Activated naive CD8-positive, alpha-beta T cell treated with anti-CD3 and anti-CD28 coated beads, Interleukin-2, amount 50 U/mL, for 24 hours (primary cell): ENCODE data around the gene DNAJC19.

Experiments
- ATAC-seq: fragments of 150-1000 bp; cut with Tn5 transposase; one replicate; pipeline ENCODE4 v1.10.0; 2021
- DNase-seq: peaks from one replicate; pipeline ENCODE4 v3.0.0; 2021
- H3K27ac Mint-ChIP-seq: one replicate; pipeline ENCODE4 v1.8.0; 2021; ENCODE audit warnings: mild to moderate bottlenecking, mixed read lengths
- H3K27me3 Mint-ChIP-seq: one replicate; pipeline ENCODE4 v1.8.0; 2021; ENCODE audit warnings: mixed read lengths
- H3K36me3 Mint-ChIP-seq: one replicate; pipeline ENCODE4 v1.8.0; 2021; ENCODE audit warnings: low read depth, mixed read lengths
- H3K4me1 Mint-ChIP-seq: one replicate; pipeline ENCODE4 v1.8.0; 2021; ENCODE audit warnings: mixed read lengths
- H3K4me3 Mint-ChIP-seq: one replicate; pipeline ENCODE4 v1.8.0; 2021; ENCODE audit warnings: mild to moderate bottlenecking, moderate library complexity, mixed read lengths
- H3K9me3 Mint-ChIP-seq: one replicate; pipeline ENCODE4 v1.8.0; 2021; ENCODE audit warnings: mixed read lengths

DNAJC19 gene

GRCh38 chr3:180981912-180982311, 7.6 kb downstream of the DNAJC19 start:
- DNase-seq (no peak), ATAC-seq (no peak)
- Mint-ChIP-seq H3K9me3 (no peaks in the 10 kb centered on the region), H3K27me3 (no peaks in the 10 kb centered on the region), H3K4me3 (no peak overlapping the region), H3K27ac (no peak overlapping the region), H3K4me1 (peaks cover 4% of the 10 kb centered on the region), H3K36me3 (peaks cover 43% of the 10 kb centered on the region)

GRCh38 chr3:180980611-180981010, 8.9 kb downstream of the DNAJC19 start:
- H3K4me1 Mint-ChIP-seq: peaks cover 1% of the 10 kb centered on the region
- H3K27me3 Mint-ChIP-seq: no peaks in the 10 kb centered on the region
- no peak overlapping the region for H3K4me3 Mint-ChIP-seq
- ATAC-seq (no peak), DNase-seq (no peak)
- H3K9me3 Mint-ChIP-seq: no peaks in the 10 kb centered on the region
- H3K27ac Mint-ChIP-seq: no peak overlapping the region
- H3K36me3 Mint-ChIP-seq: peaks cover 39% of the 10 kb centered on the region

DNA sequence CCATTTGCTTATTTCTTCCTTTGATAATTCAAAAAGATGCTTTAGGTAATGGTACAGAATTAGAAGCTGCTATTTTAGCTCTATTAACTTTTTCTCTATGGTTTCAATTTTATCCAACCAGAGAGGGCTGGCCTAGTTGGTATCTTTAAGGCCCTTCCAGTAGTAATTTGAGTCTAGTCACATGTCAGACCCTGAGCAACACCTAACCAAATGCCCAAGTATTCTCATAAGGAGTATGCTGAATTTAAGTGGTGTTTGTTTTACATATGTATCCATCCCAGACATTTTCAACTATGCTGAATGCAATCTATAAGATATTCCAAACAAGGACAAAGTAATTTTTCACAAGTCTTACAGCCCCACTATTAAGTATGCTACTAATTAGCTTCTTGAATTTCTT, 9.6 kb downstream of the DNAJC19 start:
- Mint-ChIP-seq H3K4me3 (no peak overlapping the region), H3K27ac (no peak overlapping the region), H3K36me3 (peaks cover 41% of the 10 kb centered on the region), H3K27me3 (no peaks in the 10 kb centered on the region), H3K9me3 (no peaks in the 10 kb centered on the region), H3K4me1 (no peaks in the 10 kb centered on the region)
- no peak for ATAC-seq
- DNase-seq: no peak

- Mint-ChIP-seq H3K27me3 (no peaks in the 10 kb centered on the region), H3K9me3 (no peaks in the 10 kb centered on the region), H3K4me1 (no peaks in the 10 kb centered on the region), H3K4me3 (no peak overlapping the region), H3K36me3 (peaks cover 38% of the 10 kb centered on the region), H3K27ac (no peak overlapping the region)
- DNase-seq (no peak), ATAC-seq (no peak)
Measured at GRCh38 chr3:180977498-180977897, 12.0 kb downstream of the DNAJC19 start.

- Mint-ChIP-seq H3K4me3 (no peak overlapping the region), H3K36me3 (peaks cover 46% of the 10 kb centered on the region), H3K27me3 (no peaks in the 10 kb centered on the region), H3K4me1 (no peaks in the 10 kb centered on the region), H3K27ac (no peak overlapping the region), H3K9me3 (no peaks in the 10 kb centered on the region)
- DNase-seq: no peak
- peak; percentile 49 for ATAC-seq
Measured at GRCh38 chr3:180974286-180974685, 15.2 kb downstream of the DNAJC19 start.

GRCh38 chr3:180973543-180973942, 16.0 kb downstream of the DNAJC19 start:
- no peak overlapping the region for H3K27ac Mint-ChIP-seq
- no peaks in the 10 kb centered on the region for H3K4me1 Mint-ChIP-seq
- H3K27me3 Mint-ChIP-seq: no peaks in the 10 kb centered on the region
- peaks cover 45% of the 10 kb centered on the region for H3K36me3 Mint-ChIP-seq
- DNase-seq: no peak
- no peak for ATAC-seq
- H3K9me3 Mint-ChIP-seq: no peaks in the 10 kb centered on the region
- H3K4me3 Mint-ChIP-seq: no peak overlapping the region

DNA sequence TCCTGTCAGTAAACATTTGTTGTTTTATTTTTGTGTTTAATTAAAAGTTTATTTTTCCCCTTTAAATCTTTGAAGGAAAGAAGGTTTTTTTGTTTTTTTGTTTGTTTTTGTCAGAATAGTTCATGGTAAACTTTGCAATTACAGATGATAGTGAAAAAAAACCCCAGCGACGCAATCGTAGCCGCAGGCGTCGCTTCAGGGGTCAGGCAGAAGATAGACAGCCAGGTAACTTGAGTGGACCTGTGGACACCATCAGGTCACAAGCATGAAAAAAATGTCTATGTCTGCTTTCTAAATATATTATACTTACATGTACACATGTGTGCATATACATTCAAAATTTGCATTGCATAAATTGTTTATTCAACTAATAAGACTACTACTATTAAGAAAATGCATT, 18.6 kb downstream of the DNAJC19 start:
- Mint-ChIP-seq H3K4me3 (no peak overlapping the region), H3K9me3 (no peaks in the 10 kb centered on the region), H3K27ac (no peak overlapping the region), H3K4me1 (no peaks in the 10 kb centered on the region), H3K27me3 (no peaks in the 10 kb centered on the region), H3K36me3 (peaks cover 48% of the 10 kb centered on the region)
- no peak for DNase-seq
- no peak for ATAC-seq

GRCh38 chr3:180962530-180962929, 27.0 kb downstream of the DNAJC19 start:
- DNase-seq (no peak), ATAC-seq (no peak)
- peaks cover 22% of the 10 kb centered on the region for H3K4me1 Mint-ChIP-seq
- peaks cover 50% of the 10 kb centered on the region for H3K36me3 Mint-ChIP-seq
- no peaks in the 10 kb centered on the region for H3K9me3 Mint-ChIP-seq
- no peak overlapping the region for H3K4me3 Mint-ChIP-seq
- H3K27ac Mint-ChIP-seq: no peak overlapping the region
- H3K27me3 Mint-ChIP-seq: no peaks in the 10 kb centered on the region

GRCh38 chr3:180961552-180961951, 28.0 kb downstream of the DNAJC19 start:
- H3K27ac Mint-ChIP-seq: no peak overlapping the region
- H3K4me1 Mint-ChIP-seq: peaks cover 22% of the 10 kb centered on the region
- ATAC-seq (no peak), DNase-seq (no peak)
- peaks cover 57% of the 10 kb centered on the region for H3K36me3 Mint-ChIP-seq
- no peak overlapping the region for H3K4me3 Mint-ChIP-seq
- no peaks in the 10 kb centered on the region for H3K27me3 Mint-ChIP-seq
- no peaks in the 10 kb centered on the region for H3K9me3 Mint-ChIP-seq

DNA sequence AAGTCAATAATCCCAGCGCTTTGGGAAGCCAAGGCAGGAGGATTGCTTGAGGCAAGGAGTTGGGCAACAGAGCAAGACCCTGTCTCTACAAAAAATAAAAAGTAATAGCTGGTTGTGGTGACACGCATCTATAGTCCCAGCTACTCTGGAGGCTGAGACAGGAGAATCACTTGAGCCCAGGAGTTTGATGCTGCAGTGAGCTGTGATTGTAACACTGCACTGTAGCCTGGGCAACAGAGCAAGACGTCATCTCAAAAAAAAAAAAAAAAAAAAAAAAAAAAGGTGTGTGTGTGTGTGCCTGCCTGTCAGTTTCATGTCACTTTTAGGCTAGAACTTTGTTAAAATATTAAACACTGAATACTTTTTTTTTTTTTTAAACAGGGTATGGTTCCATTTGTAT, 28.4 kb downstream of the DNAJC19 start:
- DNase-seq (no peak), ATAC-seq (no peak)
- Mint-ChIP-seq H3K9me3 (no peaks in the 10 kb centered on the region), H3K4me1 (peaks cover 22% of the 10 kb centered on the region), H3K4me3 (no peak overlapping the region), H3K27me3 (no peaks in the 10 kb centered on the region), H3K27ac (no peak overlapping the region), H3K36me3 (peaks cover 61% of the 10 kb centered on the region)

DNA sequence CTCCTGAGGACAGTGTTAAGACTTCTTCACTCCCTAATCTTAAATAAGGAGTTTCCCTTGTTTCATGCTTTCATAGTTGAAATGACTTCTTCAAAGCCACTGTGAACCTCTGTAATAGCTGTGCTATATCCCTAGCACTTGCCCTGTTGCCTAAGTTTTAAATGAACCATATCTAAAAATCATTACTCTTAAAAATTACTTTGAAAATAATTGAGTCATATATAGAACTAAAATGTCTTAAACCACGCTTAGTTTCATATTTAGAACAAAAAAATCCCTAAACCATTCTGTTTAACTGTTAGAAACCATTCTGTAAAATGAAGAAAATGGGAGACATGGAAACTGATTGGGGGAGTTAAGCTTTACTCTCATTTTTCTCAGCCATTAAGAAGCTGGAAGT, 29.8 kb downstream of the DNAJC19 start:
- peak overlapping the region; percentile 86 for H3K27ac Mint-ChIP-seq
- ATAC-seq: peak; percentile 84
- H3K4me3 Mint-ChIP-seq: no peak overlapping the region

GRCh38 chr3:180947761-180948390, 41.7 kb downstream of the DNAJC19 start:
- H3K9me3 Mint-ChIP-seq: no peaks in the 10 kb centered on the region
- H3K4me3 Mint-ChIP-seq: no peak overlapping the region
- peaks cover 14% of the 10 kb centered on the region for H3K4me1 Mint-ChIP-seq
- no peak overlapping the region for H3K27ac Mint-ChIP-seq
- peaks cover 64% of the 10 kb centered on the region for H3K36me3 Mint-ChIP-seq
- ATAC-seq (no peak), DNase-seq (no peak)
- no peaks in the 10 kb centered on the region for H3K27me3 Mint-ChIP-seq

More for the DNA sequence above, 29.8 kb downstream of the DNAJC19 start:
- no peak for DNase-seq
- peaks cover 65% of the 10 kb centered on the region for H3K36me3 Mint-ChIP-seq
- H3K4me1 Mint-ChIP-seq: peaks cover 22% of the 10 kb centered on the region
- H3K9me3 Mint-ChIP-seq: no peaks in the 10 kb centered on the region
- no peaks in the 10 kb centered on the region for H3K27me3 Mint-ChIP-seq

DNA sequence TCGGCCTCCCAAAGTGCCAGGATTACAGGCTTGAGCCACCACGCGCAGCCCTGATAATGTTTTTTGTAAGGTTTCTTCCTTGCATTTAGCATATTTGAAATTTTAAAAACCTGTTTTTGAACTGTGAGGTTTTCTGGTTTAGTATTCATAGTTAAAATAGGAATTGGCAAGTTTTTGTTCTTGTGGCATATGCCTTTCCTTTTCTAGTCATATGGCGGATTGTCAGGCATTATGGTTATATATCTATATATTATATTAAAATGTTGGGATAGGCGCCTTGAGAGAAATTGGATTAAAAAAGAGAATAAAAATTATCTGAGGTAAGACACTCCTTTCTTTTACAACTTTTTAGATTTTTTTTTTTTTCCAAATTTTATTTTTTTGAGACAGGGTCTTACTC, 48.7 kb downstream of the DNAJC19 start:
- Mint-ChIP-seq H3K36me3 (peaks cover 55% of the 10 kb centered on the region), H3K27ac (no peak overlapping the region), H3K4me3 (no peak overlapping the region), H3K9me3 (no peaks in the 10 kb centered on the region), H3K4me1 (peaks cover 7% of the 10 kb centered on the region), H3K27me3 (no peaks in the 10 kb centered on the region)
- DNase-seq (no peak), ATAC-seq (no peak)

GRCh38 chr3:180934638-180935037, 54.9 kb downstream of the DNAJC19 start:
- Mint-ChIP-seq H3K36me3 (peaks cover 42% of the 10 kb centered on the region), H3K27ac (no peak overlapping the region), H3K27me3 (no peaks in the 10 kb centered on the region), H3K4me1 (peaks cover 28% of the 10 kb centered on the region), H3K9me3 (no peaks in the 10 kb centered on the region), H3K4me3 (no peak overlapping the region)
- ATAC-seq (no peak), DNase-seq (no peak)
